ENCODE results near the gene LENG1. TPM values are rescaled to one million over a fixed set of nuclear protein-coding genes. Genes with fewer than 3 reads are reported as not detected.

LENG1 gene
- total RNA-seq, 2 donors from 2014 or later = 3.6 to 4.0 TPM

DNA sequence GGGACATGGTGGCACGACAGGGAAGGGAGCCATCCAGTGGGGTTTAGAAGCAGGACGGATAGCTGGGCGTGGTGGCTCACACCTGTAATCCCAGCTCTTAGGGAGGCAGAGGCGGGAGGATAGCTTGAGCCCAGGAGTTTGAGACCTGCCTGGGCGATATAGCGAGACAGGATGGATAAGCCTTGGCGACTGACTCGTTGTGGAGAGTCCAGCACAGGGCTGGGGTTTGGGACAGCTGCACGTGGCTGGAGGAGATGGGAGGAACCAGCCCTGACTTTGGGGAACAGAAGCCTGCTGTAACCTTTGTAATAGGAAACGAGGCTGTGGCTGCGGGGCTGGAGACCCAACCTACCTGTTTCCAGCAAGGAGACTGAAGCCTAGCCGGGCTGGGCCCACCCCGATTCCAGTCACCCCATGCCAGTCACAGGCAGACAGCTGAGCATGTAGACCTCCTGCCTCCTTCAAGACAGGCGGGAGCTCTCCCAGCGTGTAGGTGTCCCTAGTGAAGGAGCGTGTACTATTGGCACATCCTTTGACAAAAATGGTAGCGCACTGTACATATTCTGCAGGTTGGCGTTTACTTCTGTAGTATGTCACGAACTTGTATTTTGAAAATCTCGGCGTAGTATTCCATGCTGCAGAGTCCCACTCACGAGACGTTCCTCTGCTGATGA, 8.0 kb downstream of the LENG1 start:
- Mint-ChIP-seq H3K27ac (no peak overlapping the region), H3K4me3 (no peak overlapping the region), H3K9me3 (no peaks in the 10 kb centered on the region), H3K27me3 (ENCODE audit: insufficient read depth) (no peaks in the 10 kb centered on the region), H3K4me1 (no peaks in the 10 kb centered on the region), H3K36me3 (ENCODE audit: low read depth) (peaks cover 74% of the 10 kb centered on the region)
- Histone ChIP-seq H3K9ac (ENCODE audit: extremely low read depth, low read length, poor library complexity, severe bottlenecking) (no peak overlapping the region), H3K4me1 (ENCODE audit: control insufficient read depth, insufficient read depth, low read length) (no peaks in the 10 kb centered on the region), H3K4me3 (ENCODE audit: low read length) (no peak overlapping the region), H3K27me3 (ENCODE audit: control insufficient read depth, insufficient read depth, low read length, poor library complexity, severe bottlenecking) (no peaks in the 10 kb centered on the region), H3K27ac (ENCODE audit: low read depth, low read length) (no peak overlapping the region), H3K9me3 (ENCODE audit: control insufficient read depth, low read length) (no peaks in the 10 kb centered on the region), H3K36me3 (ENCODE audit: control insufficient read depth, insufficient read depth, low read length) (peaks cover 89% of the 10 kb centered on the region)
- no peak for DNase-seq
- 94 to 97% methylated on average over 20 to 23 of the region's 23 CpGs for WGBS, 2 experiments (ENCODE audit: insufficient coverage in 1 of 2, insufficient read length in 1 of 2)
- TF ChIP-seq, protein P1, sequence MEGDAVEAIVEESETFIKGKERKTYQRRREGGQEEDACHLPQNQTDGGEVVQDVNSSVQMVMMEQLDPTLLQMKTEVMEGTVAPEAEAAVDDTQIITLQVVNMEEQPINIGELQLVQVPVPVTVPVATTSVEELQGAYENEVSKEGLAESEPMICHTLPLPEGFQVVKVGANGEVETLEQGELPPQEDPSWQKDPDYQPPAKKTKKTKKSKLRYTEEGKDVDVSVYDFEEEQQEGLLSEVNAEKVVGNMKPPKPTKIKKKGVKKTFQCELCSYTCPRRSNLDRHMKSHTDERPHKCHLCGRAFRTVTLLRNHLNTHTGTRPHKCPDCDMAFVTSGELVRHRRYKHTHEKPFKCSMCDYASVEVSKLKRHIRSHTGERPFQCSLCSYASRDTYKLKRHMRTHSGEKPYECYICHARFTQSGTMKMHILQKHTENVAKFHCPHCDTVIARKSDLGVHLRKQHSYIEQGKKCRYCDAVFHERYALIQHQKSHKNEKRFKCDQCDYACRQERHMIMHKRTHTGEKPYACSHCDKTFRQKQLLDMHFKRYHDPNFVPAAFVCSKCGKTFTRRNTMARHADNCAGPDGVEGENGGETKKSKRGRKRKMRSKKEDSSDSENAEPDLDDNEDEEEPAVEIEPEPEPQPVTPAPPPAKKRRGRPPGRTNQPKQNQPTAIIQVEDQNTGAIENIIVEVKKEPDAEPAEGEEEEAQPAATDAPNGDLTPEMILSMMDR (conservative IDR thresholded peaks at IDR 0.05) = no peak

DNA sequence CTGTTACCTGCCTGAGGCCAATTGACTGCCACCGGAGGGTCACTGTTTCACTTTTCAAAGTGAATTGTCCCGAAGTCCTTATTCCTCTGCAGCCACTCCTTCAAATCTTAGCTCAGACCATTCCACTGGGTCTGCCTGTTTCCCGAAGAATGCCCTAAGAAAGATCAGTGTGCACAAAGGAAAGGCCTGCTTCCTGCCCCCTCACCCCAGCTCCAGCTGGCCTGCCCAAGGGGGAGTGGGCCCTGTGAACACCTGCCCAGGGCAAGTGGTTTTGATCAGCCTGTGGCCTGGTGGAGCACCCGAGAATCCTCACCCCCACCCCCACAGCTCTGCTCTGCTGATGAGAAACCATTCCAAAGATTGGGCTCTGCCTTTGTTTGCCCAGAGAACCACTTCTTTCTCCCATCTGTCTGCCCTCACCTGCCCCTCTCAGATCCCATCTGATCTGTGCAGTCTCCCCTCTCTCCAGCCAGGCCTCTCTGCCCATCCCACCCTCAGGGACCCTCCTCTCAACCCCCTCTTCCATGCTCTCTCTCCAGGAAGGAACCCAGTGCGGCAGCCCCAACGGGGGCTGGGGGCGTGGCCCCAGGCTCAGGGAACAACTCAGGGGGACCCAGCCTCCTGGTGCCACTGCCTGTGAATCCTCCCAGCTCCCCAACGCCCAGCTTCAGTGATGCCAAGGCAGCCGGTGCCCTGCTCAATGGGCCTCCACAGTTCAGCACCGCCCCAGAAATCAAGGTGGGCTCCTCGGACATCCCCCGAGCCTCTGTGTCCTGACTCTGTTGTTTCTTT, 10.3 kb downstream of the LENG1 start:
- Histone ChIP-seq H3K9me3 (ENCODE audit: control insufficient read depth, low read length) (no peaks in the 10 kb centered on the region), H3K27me3 (ENCODE audit: control insufficient read depth, insufficient read depth, low read length, poor library complexity, severe bottlenecking) (no peaks in the 10 kb centered on the region), H3K4me1 (ENCODE audit: control insufficient read depth, insufficient read depth, low read length) (no peaks in the 10 kb centered on the region), H3K4me3 (ENCODE audit: low read length) (no peak overlapping the region), H3K9ac (ENCODE audit: extremely low read depth, low read length, poor library complexity, severe bottlenecking) (no peak overlapping the region), H3K36me3 (ENCODE audit: control insufficient read depth, insufficient read depth, low read length) (peaks cover 90% of the 10 kb centered on the region), H3K27ac (ENCODE audit: low read depth, low read length) (no peak overlapping the region)
- TF ChIP-seq, protein P1 (conservative IDR thresholded peaks at IDR 0.05) = no peak
- H3K27me3 Mint-ChIP-seq (ENCODE audit: insufficient read depth) = no peaks in the 10 kb centered on the region
- DNase-seq = no peak
- H3K4me1 Mint-ChIP-seq = no peaks in the 10 kb centered on the region
- H3K9me3 Mint-ChIP-seq = no peaks in the 10 kb centered on the region
- H3K36me3 Mint-ChIP-seq (ENCODE audit: low read depth) = peaks cover 74% of the 10 kb centered on the region
- peak overlapping the region; percentile 26 for H3K27ac Mint-ChIP-seq
- no peak overlapping the region for H3K4me3 Mint-ChIP-seq
- WGBS, 2 experiments (ENCODE audit: insufficient coverage in 1 of 2, insufficient read length in 1 of 2) = 92 to 96% methylated on average over 7 to 12 of the region's 12 CpGs

DNA sequence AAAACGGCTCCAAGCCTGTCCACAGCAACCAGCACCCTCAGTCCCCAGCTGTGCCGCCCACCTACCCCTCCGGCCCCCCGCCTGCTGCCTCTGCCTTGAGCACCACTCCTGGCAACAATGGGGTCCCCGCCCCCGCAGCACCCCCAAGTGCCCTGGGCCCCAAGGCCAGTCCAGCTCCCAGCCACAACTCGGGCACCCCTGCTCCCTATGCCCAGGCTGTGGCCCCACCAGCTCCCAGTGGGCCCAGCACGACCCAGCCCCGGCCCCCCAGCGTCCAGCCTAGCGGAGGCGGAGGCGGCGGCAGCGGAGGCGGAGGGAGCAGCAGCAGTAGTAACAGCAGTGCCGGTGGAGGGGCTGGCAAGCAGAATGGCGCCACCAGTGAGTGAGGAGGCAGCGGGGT, 11.4 kb downstream of the LENG1 start:
- Mint-ChIP-seq H3K27me3 (ENCODE audit: insufficient read depth) (no peaks in the 10 kb centered on the region), H3K4me1 (no peaks in the 10 kb centered on the region), H3K9me3 (no peaks in the 10 kb centered on the region), H3K36me3 (ENCODE audit: low read depth) (peaks cover 76% of the 10 kb centered on the region), H3K4me3 (no peak overlapping the region), H3K27ac (no peak overlapping the region)
- Histone ChIP-seq H3K27me3 (ENCODE audit: control insufficient read depth, insufficient read depth, low read length, poor library complexity, severe bottlenecking) (no peaks in the 10 kb centered on the region), H3K27ac (ENCODE audit: low read depth, low read length) (no peak overlapping the region), H3K4me3 (ENCODE audit: low read length) (no peak overlapping the region), H3K36me3 (ENCODE audit: control insufficient read depth, insufficient read depth, low read length) (peaks cover 90% of the 10 kb centered on the region), H3K9me3 (ENCODE audit: control insufficient read depth, low read length) (no peaks in the 10 kb centered on the region), H3K9ac (ENCODE audit: extremely low read depth, low read length, poor library complexity, severe bottlenecking) (no peak overlapping the region), H3K4me1 (ENCODE audit: control insufficient read depth, insufficient read depth, low read length) (no peaks in the 10 kb centered on the region)
- 91 to 97% methylated on average over 8 to 17 of the region's 19 CpGs for WGBS, 2 experiments (ENCODE audit: insufficient coverage in 1 of 2, insufficient read length in 1 of 2)
- TF ChIP-seq, protein P1 (conservative IDR thresholded peaks at IDR 0.05) = no peak
- DNase-seq = no peak

Data from endodermal cell (in vitro differentiated cells).